ENCODE measurements around the gene RMI2. TPM values are rescaled to one million over a fixed set of nuclear protein-coding genes. Genes with fewer than 3 reads are reported as not detected.

RMI2 gene
- total RNA-seq (1.8 and 6.8 TPM in 2 replicates), polyA plus RNA-seq (6.6 and 12.6 TPM in 2 replicates), polyA minus RNA-seq (ENCODE audit: low replicate concordance) (1.8 and 2.9 TPM in 2 replicates)
- 4.3 and 7.5 TPM in 2 replicates for polyA plus RNA-seq (2012)

GRCh38 chr16:11345040-11345862, at the start of gene RMI2:
Gene RMI2, plus strand, starts transcription at chr16:11345459. Its CDS starts 13 bp downstream, at chr16:11345472.
- Histone ChIP-seq H3K79me2 (ENCODE audit: control insufficient read depth, insufficient read depth, low read length) (no peaks in the 10 kb centered on the region), H3K27me3 (ENCODE audit: control insufficient read depth, insufficient read depth, low read length) (no peaks in the 10 kb centered on the region), H4K20me1 (ENCODE audit: control insufficient read depth, extremely low read depth, insufficient read depth, low read length) (no peaks in the 10 kb centered on the region), H3K4me3 (replicated peaks in 1 of 4; ENCODE audit: control extremely low read depth in 1 of 4, insufficient read depth in 1 of 4, low read depth in 3 of 4, low read length in 4 of 4) (peak within 1 kb of the TSS; percentile 27 to 75 (median 68)), H2AFZ (ENCODE audit: low read length) (peak within 1 kb of the TSS; percentile 84), H3K36me3 (ENCODE audit: control insufficient read depth, insufficient read depth, low read length) (no peaks in the 10 kb centered on the region), H3K4me2 (ENCODE audit: extremely low read depth, insufficient read depth, low read length) (peak within 1 kb of the TSS; percentile 74), H3K27ac (ENCODE audit: insufficient read depth, low read length) (peak within 1 kb of the TSS; percentile 48), H3K4me1 (ENCODE audit: control insufficient read depth, extremely low read depth, insufficient read depth, low read length) (peaks cover 8% of the 10 kb centered on the region), H3K9me3 (ENCODE audit: control insufficient read depth, insufficient read depth, low read depth, low read length) (no peaks in the 10 kb centered on the region), H3K9ac (ENCODE audit: insufficient read depth, low read length) (peak within 1 kb of the TSS; percentile 60)
- DNase-seq (ENCODE audit: low read depth in 2 of 2) = peak; percentile 88 to 95
- TF ChIP-seq EZH2 (IDR thresholded peaks at IDR 0.05; ENCODE audit: low read length, missing control alignments) = no peak
- TF ChIP-seq, protein P1, sequence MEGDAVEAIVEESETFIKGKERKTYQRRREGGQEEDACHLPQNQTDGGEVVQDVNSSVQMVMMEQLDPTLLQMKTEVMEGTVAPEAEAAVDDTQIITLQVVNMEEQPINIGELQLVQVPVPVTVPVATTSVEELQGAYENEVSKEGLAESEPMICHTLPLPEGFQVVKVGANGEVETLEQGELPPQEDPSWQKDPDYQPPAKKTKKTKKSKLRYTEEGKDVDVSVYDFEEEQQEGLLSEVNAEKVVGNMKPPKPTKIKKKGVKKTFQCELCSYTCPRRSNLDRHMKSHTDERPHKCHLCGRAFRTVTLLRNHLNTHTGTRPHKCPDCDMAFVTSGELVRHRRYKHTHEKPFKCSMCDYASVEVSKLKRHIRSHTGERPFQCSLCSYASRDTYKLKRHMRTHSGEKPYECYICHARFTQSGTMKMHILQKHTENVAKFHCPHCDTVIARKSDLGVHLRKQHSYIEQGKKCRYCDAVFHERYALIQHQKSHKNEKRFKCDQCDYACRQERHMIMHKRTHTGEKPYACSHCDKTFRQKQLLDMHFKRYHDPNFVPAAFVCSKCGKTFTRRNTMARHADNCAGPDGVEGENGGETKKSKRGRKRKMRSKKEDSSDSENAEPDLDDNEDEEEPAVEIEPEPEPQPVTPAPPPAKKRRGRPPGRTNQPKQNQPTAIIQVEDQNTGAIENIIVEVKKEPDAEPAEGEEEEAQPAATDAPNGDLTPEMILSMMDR (conservative IDR thresholded peaks at IDR 0.05 in 1 of 2, IDR thresholded peaks at IDR 0.05 in 1 of 2; ENCODE audit: low read depth in 1 of 2, low read length in 2 of 2) = no peak

DNA sequence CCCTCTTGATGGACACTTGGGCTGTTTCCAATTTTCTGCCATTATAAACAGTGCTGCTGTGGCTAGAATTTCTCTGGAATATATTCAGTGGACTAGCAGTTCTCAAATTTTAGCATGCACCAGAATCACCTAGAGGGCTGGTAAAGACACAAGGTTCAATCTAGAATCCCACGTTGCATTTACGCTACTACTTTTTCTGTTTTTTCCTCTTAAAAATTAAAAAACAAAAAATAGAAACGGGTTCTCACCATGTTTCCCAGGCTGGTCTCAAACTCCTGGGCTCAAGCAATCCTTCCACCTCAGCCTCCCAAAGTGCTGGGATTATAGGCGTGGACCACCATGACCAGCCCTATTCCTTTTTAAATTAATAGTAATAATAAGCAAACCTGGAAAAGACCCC, 49.6 kb upstream of the RMI2 start:
- Histone ChIP-seq H3K9me3 (ENCODE audit: control insufficient read depth, insufficient read depth, low read depth, low read length) (no peaks in the 10 kb centered on the region), H3K27ac (ENCODE audit: insufficient read depth, low read length) (no peak overlapping the region), H4K20me1 (ENCODE audit: control insufficient read depth, extremely low read depth, insufficient read depth, low read length) (no peaks in the 10 kb centered on the region), H3K4me1 (ENCODE audit: control insufficient read depth, extremely low read depth, insufficient read depth, low read length) (peaks cover 5% of the 10 kb centered on the region), H3K79me2 (ENCODE audit: control insufficient read depth, insufficient read depth, low read length) (no peaks in the 10 kb centered on the region), H3K4me2 (ENCODE audit: extremely low read depth, insufficient read depth, low read length) (no peak overlapping the region), H3K36me3 (ENCODE audit: control insufficient read depth, insufficient read depth, low read length) (no peaks in the 10 kb centered on the region), H3K27me3 (ENCODE audit: control insufficient read depth, insufficient read depth, low read length) (no peaks in the 10 kb centered on the region), H2AFZ (ENCODE audit: low read length) (no peak overlapping the region), H3K9ac (ENCODE audit: insufficient read depth, low read length) (no peak overlapping the region), H3K4me3 (replicated peaks in 1 of 4; ENCODE audit: control extremely low read depth in 1 of 4, insufficient read depth in 1 of 4, low read depth in 3 of 4, low read length in 4 of 4) (no peak overlapping the region)
- TF ChIP-seq, protein P1 (conservative IDR thresholded peaks at IDR 0.05 in 1 of 2, IDR thresholded peaks at IDR 0.05 in 1 of 2; ENCODE audit: low read depth in 1 of 2, low read length in 2 of 2) = no peak
- TF ChIP-seq EZH2 (IDR thresholded peaks at IDR 0.05; ENCODE audit: low read length, missing control alignments) = no peak
- DNase-seq (ENCODE audit: low read depth in 2 of 2) = no peak

- Histone ChIP-seq H3K36me3 (ENCODE audit: control insufficient read depth, insufficient read depth, low read length) (no peaks in the 10 kb centered on the region), H3K4me3 (replicated peaks in 1 of 4; ENCODE audit: control extremely low read depth in 1 of 4, insufficient read depth in 1 of 4, low read depth in 3 of 4, low read length in 4 of 4) (no peak overlapping the region), H3K9me3 (ENCODE audit: control insufficient read depth, insufficient read depth, low read depth, low read length) (no peaks in the 10 kb centered on the region), H3K4me2 (ENCODE audit: extremely low read depth, insufficient read depth, low read length) (no peak overlapping the region), H4K20me1 (ENCODE audit: control insufficient read depth, extremely low read depth, insufficient read depth, low read length) (no peaks in the 10 kb centered on the region), H3K27ac (ENCODE audit: insufficient read depth, low read length) (no peak overlapping the region), H2AFZ (ENCODE audit: low read length) (no peak overlapping the region), H3K27me3 (ENCODE audit: control insufficient read depth, insufficient read depth, low read length) (no peaks in the 10 kb centered on the region), H3K79me2 (ENCODE audit: control insufficient read depth, insufficient read depth, low read length) (no peaks in the 10 kb centered on the region), H3K4me1 (ENCODE audit: control insufficient read depth, extremely low read depth, insufficient read depth, low read length) (peaks cover 5% of the 10 kb centered on the region), H3K9ac (ENCODE audit: insufficient read depth, low read length) (no peak overlapping the region)
- TF ChIP-seq, protein P1 (conservative IDR thresholded peaks at IDR 0.05 in 1 of 2, IDR thresholded peaks at IDR 0.05 in 1 of 2; ENCODE audit: low read depth in 1 of 2, low read length in 2 of 2) = no peak
- TF ChIP-seq EZH2 (IDR thresholded peaks at IDR 0.05; ENCODE audit: low read length, missing control alignments) = no peak
- DNase-seq (ENCODE audit: low read depth in 2 of 2) = no peak
These were observed 48.9 kb upstream of the RMI2 start for GRCh38 chr16:11296351-11296705.
